Measurements from ENCODE around the gene PDGFC.

GRCh38 chr4:156786713-156787112 lies 184.9 kb downstream of the PDGFC start:
- TF ChIP-seq EZH2 (IDR thresholded peaks at IDR 0.05; ENCODE audit: low read depth) (no peak), CTCF (conservative IDR thresholded peaks at IDR 0.05) (no peak)

Measured in PC-9 (cell line).